Keratinocyte (primary cell): ENCODE data around the gene ODAD2. TPM values are rescaled to one million over a fixed set of nuclear protein-coding genes. Genes with fewer than 3 reads are reported as not detected.

ENCODE experiments used
- DNase-seq: peaks from one replicate; pipeline ENCODE4 v3.0.0-alpha.2; 2011; ENCODE audit warnings: low read depth, missing footprints, low spot score
- FAIRE-seq: peaks from 2 replicates; lab custom pipeline; 2011; peaks lifted over from hg19 to GRCh38; lab: Jason Lieb, UNC
- H2AFZ ChIP-seq: 2 replicates; pipeline ENCODE4 v1.6.0; 2012; ENCODE audit warnings: low read length, control low read depth, inconsistent platforms; ENCODE audit not compliant: control insufficient read depth
- H3K27ac ChIP-seq: 2 replicates; pipeline ENCODE4 v1.5.1; 2011; ENCODE audit warnings: low read length; ENCODE audit not compliant: control insufficient read depth, insufficient read depth
- H3K27me3 ChIP-seq: 3 replicates; pipeline ENCODE4 v1.6.0; 2011; ENCODE audit warnings: low read length; ENCODE audit not compliant: control insufficient read depth, insufficient read depth; ENCODE audit errors: extremely low read depth
- H3K36me3 ChIP-seq, 2 experiments: 2 replicates in 1 of 2; 3 replicates in 1 of 2; pipeline ENCODE4 v1.5.1; 2011; ENCODE audit warnings: low read length in 2 of 2, mild to moderate bottlenecking in 1 of 2; ENCODE audit not compliant: control insufficient read depth in 2 of 2, insufficient read depth in 2 of 2; ENCODE audit errors: extremely low read depth in 1 of 2
- H3K4me1 ChIP-seq: 3 replicates; pipeline ENCODE4 v1.5.1; 2011; ENCODE audit warnings: low read length; ENCODE audit not compliant: control insufficient read depth, insufficient read depth; ENCODE audit errors: extremely low read depth
- H3K4me2 ChIP-seq: 3 replicates; pipeline ENCODE4 v1.6.0; 2011; ENCODE audit warnings: low read depth, low read length; ENCODE audit not compliant: control insufficient read depth, insufficient read depth; ENCODE audit errors: extremely low read depth
- H3K4me3 ChIP-seq, 3 experiments: fragments of 200-600 bp in 1 of 3; sonication (generic) in 1 of 3; 2 replicates in 2 of 3; 3 replicates in 1 of 3; pipeline ENCODE4 v1.5.1; 2011 to 2016; ENCODE audit warnings: low read length in 3 of 3, mild to moderate bottlenecking in 3 of 3, control low read depth in 2 of 3, inconsistent platforms in 1 of 3, low read depth in 1 of 3, mixed read lengths in 1 of 3, mixed run types in 1 of 3, moderate library complexity in 1 of 3; ENCODE audit not compliant: control insufficient read depth in 2 of 3, insufficient read depth in 2 of 3; ENCODE audit errors: extremely low read depth in 1 of 3
- H3K79me2 ChIP-seq: 2 replicates; pipeline ENCODE4 v1.6.0; 2012; ENCODE audit warnings: low read length; ENCODE audit not compliant: control insufficient read depth, insufficient read depth
- H3K9ac ChIP-seq: 3 replicates; pipeline ENCODE4 v1.6.0; 2011; ENCODE audit warnings: low read length; ENCODE audit not compliant: control insufficient read depth, insufficient read depth; ENCODE audit errors: extremely low read depth
- H3K9me1 ChIP-seq: 3 replicates; pipeline ENCODE4 v1.6.0; 2011; ENCODE audit warnings: low read length; ENCODE audit not compliant: control insufficient read depth, insufficient read depth; ENCODE audit errors: extremely low read depth
- H3K9me3 ChIP-seq: 2 replicates; pipeline ENCODE4 v1.5.1; 2012; ENCODE audit warnings: low read depth, low read length; ENCODE audit not compliant: control insufficient read depth
- H4K20me1 ChIP-seq: 3 replicates; pipeline ENCODE4 v1.6.0; 2011; ENCODE audit warnings: low read length; ENCODE audit not compliant: control insufficient read depth, insufficient read depth; ENCODE audit errors: extremely low read depth
- CTCF ChIP-seq, 3 experiments: IDR thresholded peaks in 1 of 3; conservative IDR thresholded peaks in 1 of 3; optimal IDR thresholded peaks in 1 of 3; 2 replicates in 2 of 3; 3 replicates in 1 of 3; pipeline versions ENCODE3 to v1.5.1; 2011; ENCODE audit warnings: low read length in 3 of 3, mild to moderate bottlenecking in 3 of 3, moderate library complexity in 2 of 3, control low read depth in 1 of 3, inconsistent platforms in 1 of 3; ENCODE audit not compliant: insufficient read depth in 2 of 3; ENCODE audit errors: extremely low read depth in 1 of 3
- EZH2 ChIP-seq: IDR thresholded peaks from one replicate; pipeline ENCODE4 v1.6.1; 2012; ENCODE audit warnings: inconsistent platforms, mild to moderate bottlenecking, low read length, moderate library complexity
- dilution Hi-C: fragments of 300-500 bp; cut with MboI; formaldehyde crosslinking; loops from one replicate; pipeline ENCODE4 v1.7.0; 2020; ENCODE audit warnings: low sequenced_read_pairs; ENCODE audit not compliant: extremely low pct_ligation_motif_present
- polyA plus RNA-seq, 5 experiments: library from polyadenylated mRNA; depleted of rRNA in 3 of 5; stranded (reverse) in 3 of 5; stranded (forward) in 1 of 5; unstranded in 1 of 5; fragments of >200 nt; gene quantifications; 1 replicate in 1 of 5; 2 replicates in 3 of 5; 3 replicates in 1 of 5; pipeline versions ENCODE4 v1.2.1 to v1.2.3, GENCODE V29; 2011 to 2012; ENCODE audit warnings: missing spikeins in 2 of 5, low read depth in 1 of 5, low replicate concordance in 1 of 5

Gene ODAD2
- polyA plus RNA-seq, 1 donor (not counting 4 experiments of a cell fraction or from before 2014, with no cell fraction given), result not detected

GRCh38 chr10:27949528-27950241 is 49.2 kb downstream of the ODAD2 start:
- H3K4me3 ChIP-seq, result no peak overlapping the region
- H3K79me2 ChIP-seq, result no peaks in the 10 kb centered on the region
- no peak overlapping the region for H3K9ac ChIP-seq
- H3K9me1 ChIP-seq, result no peaks in the 10 kb centered on the region
- FAIRE-seq, result no peak
- dilution Hi-C loops, result no loop called here
- no peak overlapping the region for H3K4me2 ChIP-seq
- no peaks in the 10 kb centered on the region for H3K4me1 ChIP-seq
- H3K9me3 ChIP-seq, result no peaks in the 10 kb centered on the region
- no peak overlapping the region for H3K27ac ChIP-seq
- no peaks in the 10 kb centered on the region for H3K36me3 ChIP-seq
- H4K20me1 ChIP-seq, result no peaks in the 10 kb centered on the region
- TF ChIP-seq EZH2, result no peak
- no peak for TF ChIP-seq CTCF (optimal IDR thresholded peaks at IDR 0.05 in 1 of 3, IDR thresholded peaks at IDR 0.05 in 1 of 3, conservative IDR thresholded peaks at IDR 0.05 in 1 of 3; ENCODE audit: extremely low read depth in 1 of 3, insufficient read depth in 2 of 3, low read length in 3 of 3)
- H3K27me3 ChIP-seq, result no peaks in the 10 kb centered on the region
- H2AFZ ChIP-seq, result no peak overlapping the region
- no peak for DNase-seq

- H2AFZ ChIP-seq, result no peak overlapping the region
- H3K4me3 ChIP-seq, result no peak overlapping the region
- FAIRE-seq (no peak), DNase-seq (no peak)
- no peaks in the 10 kb centered on the region for H3K9me3 ChIP-seq
- H4K20me1 ChIP-seq, result no peaks in the 10 kb centered on the region
- TF ChIP-seq CTCF (optimal IDR thresholded peaks at IDR 0.05 in 1 of 3, IDR thresholded peaks at IDR 0.05 in 1 of 3, conservative IDR thresholded peaks at IDR 0.05 in 1 of 3; ENCODE audit: extremely low read depth in 1 of 3, insufficient read depth in 2 of 3, low read length in 3 of 3), result no peak
- no peak for TF ChIP-seq EZH2
- no peaks in the 10 kb centered on the region for H3K4me1 ChIP-seq
- dilution Hi-C loops, result no loop called here
- H3K79me2 ChIP-seq, result no peaks in the 10 kb centered on the region
- H3K27me3 ChIP-seq, result no peaks in the 10 kb centered on the region
- H3K36me3 ChIP-seq, result no peaks in the 10 kb centered on the region
- no peak overlapping the region for H3K9ac ChIP-seq
- no peak overlapping the region for H3K27ac ChIP-seq
- H3K4me2 ChIP-seq, result no peak overlapping the region
- H3K9me1 ChIP-seq, result no peaks in the 10 kb centered on the region
Measured at GRCh38 chr10:27948186-27948585, 50.7 kb downstream of the ODAD2 start.
